ENCODE results near the gene PROK1.

PROK1 gene

GRCh38 chr1:110489973-110490542, 39.1 kb downstream of the PROK1 start:
- H3K4me1 ChIP-seq (ENCODE audit: low read depth, poor library complexity, severe bottlenecking): no peaks in the 10 kb centered on the region
- no peaks in the 10 kb centered on the region for H3K36me3 ChIP-seq (ENCODE audit: insufficient read depth)
- H3K27ac ChIP-seq: no peak overlapping the region
- no peaks in the 10 kb centered on the region for H3K79me2 ChIP-seq (ENCODE audit: insufficient read depth, low read depth)
- H3K9ac ChIP-seq: no peak overlapping the region
- no peaks in the 10 kb centered on the region for H4K20me1 ChIP-seq (ENCODE audit: insufficient read depth)
- no peaks in the 10 kb centered on the region for H3K27me3 ChIP-seq (ENCODE audit: insufficient read depth, low read depth)
- no peak overlapping the region for H3K4me3 ChIP-seq (IDR thresholded peaks at IDR 0.05; ENCODE audit: insufficient read depth, low read depth, low read length)
- H3K4me2 ChIP-seq: no peak overlapping the region
- TF ChIP-seq, protein P1, sequence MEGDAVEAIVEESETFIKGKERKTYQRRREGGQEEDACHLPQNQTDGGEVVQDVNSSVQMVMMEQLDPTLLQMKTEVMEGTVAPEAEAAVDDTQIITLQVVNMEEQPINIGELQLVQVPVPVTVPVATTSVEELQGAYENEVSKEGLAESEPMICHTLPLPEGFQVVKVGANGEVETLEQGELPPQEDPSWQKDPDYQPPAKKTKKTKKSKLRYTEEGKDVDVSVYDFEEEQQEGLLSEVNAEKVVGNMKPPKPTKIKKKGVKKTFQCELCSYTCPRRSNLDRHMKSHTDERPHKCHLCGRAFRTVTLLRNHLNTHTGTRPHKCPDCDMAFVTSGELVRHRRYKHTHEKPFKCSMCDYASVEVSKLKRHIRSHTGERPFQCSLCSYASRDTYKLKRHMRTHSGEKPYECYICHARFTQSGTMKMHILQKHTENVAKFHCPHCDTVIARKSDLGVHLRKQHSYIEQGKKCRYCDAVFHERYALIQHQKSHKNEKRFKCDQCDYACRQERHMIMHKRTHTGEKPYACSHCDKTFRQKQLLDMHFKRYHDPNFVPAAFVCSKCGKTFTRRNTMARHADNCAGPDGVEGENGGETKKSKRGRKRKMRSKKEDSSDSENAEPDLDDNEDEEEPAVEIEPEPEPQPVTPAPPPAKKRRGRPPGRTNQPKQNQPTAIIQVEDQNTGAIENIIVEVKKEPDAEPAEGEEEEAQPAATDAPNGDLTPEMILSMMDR (conservative IDR thresholded peaks at IDR 0.05; ENCODE audit: low read depth, low read length): no peak
- H2AFZ ChIP-seq (ENCODE audit: low read depth): no peak overlapping the region

GRCh38 chr1:110490791-110491451, 40.0 kb downstream of the PROK1 start:
- Histone ChIP-seq H3K4me2 (no peak overlapping the region), H3K4me3 (IDR thresholded peaks at IDR 0.05; ENCODE audit: insufficient read depth, low read depth, low read length) (no peak overlapping the region), H3K27ac (no peak overlapping the region), H3K9ac (no peak overlapping the region), H3K79me2 (ENCODE audit: insufficient read depth, low read depth) (no peaks in the 10 kb centered on the region), H2AFZ (ENCODE audit: low read depth) (no peak overlapping the region), H3K27me3 (ENCODE audit: insufficient read depth, low read depth) (no peaks in the 10 kb centered on the region), H3K36me3 (ENCODE audit: insufficient read depth) (no peaks in the 10 kb centered on the region), H3K4me1 (ENCODE audit: low read depth, poor library complexity, severe bottlenecking) (no peaks in the 10 kb centered on the region), H4K20me1 (ENCODE audit: insufficient read depth) (no peaks in the 10 kb centered on the region)
- TF ChIP-seq, protein P1 (conservative IDR thresholded peaks at IDR 0.05; ENCODE audit: low read depth, low read length): no peak

- H3K27ac ChIP-seq: no peak overlapping the region
- no peaks in the 10 kb centered on the region for H3K36me3 ChIP-seq (ENCODE audit: insufficient read depth)
- no peaks in the 10 kb centered on the region for H4K20me1 ChIP-seq (ENCODE audit: insufficient read depth)
- no peaks in the 10 kb centered on the region for H3K4me1 ChIP-seq (ENCODE audit: low read depth, poor library complexity, severe bottlenecking)
- no peaks in the 10 kb centered on the region for H3K27me3 ChIP-seq (ENCODE audit: insufficient read depth, low read depth)
- no peaks in the 10 kb centered on the region for H3K79me2 ChIP-seq (ENCODE audit: insufficient read depth, low read depth)
- H3K9ac ChIP-seq: no peak overlapping the region
- no peak overlapping the region for H3K4me3 ChIP-seq (IDR thresholded peaks at IDR 0.05; ENCODE audit: insufficient read depth, low read depth, low read length)
- no peak overlapping the region for H2AFZ ChIP-seq (ENCODE audit: low read depth)
- no peak overlapping the region for H3K4me2 ChIP-seq
- TF ChIP-seq, protein P1 (conservative IDR thresholded peaks at IDR 0.05; ENCODE audit: low read depth, low read length): no peak
Observed at GRCh38 chr1:110492573-110492972, 41.6 kb downstream of the PROK1 start.

- H3K27me3 ChIP-seq (ENCODE audit: insufficient read depth, low read depth): no peaks in the 10 kb centered on the region
- TF ChIP-seq, protein P1 (conservative IDR thresholded peaks at IDR 0.05; ENCODE audit: low read depth, low read length): no peak
- no peak overlapping the region for H3K4me3 ChIP-seq (IDR thresholded peaks at IDR 0.05; ENCODE audit: insufficient read depth, low read depth, low read length)
- H2AFZ ChIP-seq (ENCODE audit: low read depth): no peak overlapping the region
- H3K79me2 ChIP-seq (ENCODE audit: insufficient read depth, low read depth): no peaks in the 10 kb centered on the region
- no peak overlapping the region for H3K4me2 ChIP-seq
- H3K4me1 ChIP-seq (ENCODE audit: low read depth, poor library complexity, severe bottlenecking): no peaks in the 10 kb centered on the region
- H3K9ac ChIP-seq: no peak overlapping the region
- no peaks in the 10 kb centered on the region for H4K20me1 ChIP-seq (ENCODE audit: insufficient read depth)
- no peaks in the 10 kb centered on the region for H3K36me3 ChIP-seq (ENCODE audit: insufficient read depth)
- no peak overlapping the region for H3K27ac ChIP-seq
Observed at GRCh38 chr1:110493059-110493699, 42.2 kb downstream of the PROK1 start.

Measured in KMS-11 (cell line).